Central memory CD4-positive, alpha-beta T cell (primary cell): ENCODE results near the gene TMED7.
A peak's percentile ranks its signal among the peaks of the same experiment; 100 is the strongest.

Source experiments
- DNase-seq: peaks from one replicate; pipeline ENCODE4 v3.0.0; 2022

The TMED7 gene

DNA sequence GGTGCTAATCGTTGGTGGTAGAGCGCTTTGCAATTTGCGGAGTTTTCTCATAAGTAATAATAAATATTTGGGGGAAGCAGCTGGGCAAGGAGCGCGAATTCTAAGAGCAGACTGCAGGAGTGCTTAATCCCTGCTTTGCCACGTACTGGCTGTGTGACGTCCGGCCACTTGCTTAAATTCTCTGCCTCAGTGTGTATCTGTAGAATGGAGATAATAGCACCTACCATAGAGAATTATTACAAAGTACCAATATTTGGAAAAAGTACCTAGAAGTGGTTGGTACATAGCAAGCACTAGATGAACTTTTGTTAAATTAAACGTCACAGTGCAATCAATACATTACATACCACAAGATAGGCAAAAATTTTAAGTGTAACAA lies 598 bp upstream of the TMED7 start:
- no peak for DNase-seq

- no peak for DNase-seq
Observed at GRCh38 chr5:115624994-115625393, 842 bp downstream of the TMED7 start.

- DNase-seq = no peak
Observed at GRCh38 chr5:115623658-115624057, 2.2 kb downstream of the TMED7 start.

DNA sequence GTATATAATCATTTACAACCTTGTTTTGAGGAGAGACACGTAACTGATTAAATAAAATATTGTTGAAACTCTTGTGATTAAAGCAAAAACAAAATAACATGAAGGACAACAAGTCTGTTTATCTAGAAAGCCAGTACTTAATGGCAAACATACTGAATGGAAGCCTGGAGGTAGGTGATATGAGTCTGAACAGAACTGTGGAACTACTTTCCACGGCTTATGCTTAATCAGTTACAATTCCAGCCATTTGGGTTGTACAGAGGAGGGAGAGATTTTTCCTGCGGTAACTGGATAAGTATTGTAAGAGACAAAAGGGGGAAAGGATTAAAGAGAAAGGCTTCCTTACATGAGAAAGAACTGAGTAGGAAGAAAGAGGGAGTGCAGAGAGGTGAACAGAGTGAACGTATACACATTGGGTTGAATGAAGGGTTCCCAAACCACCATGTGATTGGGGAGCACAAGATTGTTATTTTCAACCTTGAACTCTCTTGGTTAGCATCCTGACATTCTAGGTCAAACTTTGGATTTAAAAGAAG lies 4.4 kb downstream of the TMED7 start:
- DNase-seq = no peak

- no peak for DNase-seq
Observed at GRCh38 chr5:115616892-115617291, 8.9 kb downstream of the TMED7 start.

GRCh38 chr5:115616472-115616871 lies 9.4 kb downstream of the TMED7 start:
- DNase-seq = no peak

DNA sequence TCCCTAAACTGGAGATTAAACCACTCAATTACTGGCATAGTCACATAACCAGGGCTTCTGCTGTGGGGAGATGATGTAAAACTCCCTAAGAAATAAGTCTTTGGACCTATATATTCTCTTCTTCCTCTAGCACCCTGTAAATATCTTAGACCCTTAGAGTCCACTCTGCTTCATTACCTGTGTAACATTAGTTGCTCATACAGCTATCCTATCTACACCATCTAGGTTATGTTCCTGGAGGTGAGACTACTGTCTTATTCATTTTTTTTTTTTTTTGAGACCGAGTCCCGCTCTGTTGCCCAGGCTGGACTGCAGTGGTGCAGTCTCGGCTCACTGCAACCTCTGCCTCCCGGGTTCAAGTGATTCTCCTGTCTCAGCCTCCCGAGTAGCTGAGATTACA lies 14.0 kb downstream of the TMED7 start:
- no peak for DNase-seq

DNA sequence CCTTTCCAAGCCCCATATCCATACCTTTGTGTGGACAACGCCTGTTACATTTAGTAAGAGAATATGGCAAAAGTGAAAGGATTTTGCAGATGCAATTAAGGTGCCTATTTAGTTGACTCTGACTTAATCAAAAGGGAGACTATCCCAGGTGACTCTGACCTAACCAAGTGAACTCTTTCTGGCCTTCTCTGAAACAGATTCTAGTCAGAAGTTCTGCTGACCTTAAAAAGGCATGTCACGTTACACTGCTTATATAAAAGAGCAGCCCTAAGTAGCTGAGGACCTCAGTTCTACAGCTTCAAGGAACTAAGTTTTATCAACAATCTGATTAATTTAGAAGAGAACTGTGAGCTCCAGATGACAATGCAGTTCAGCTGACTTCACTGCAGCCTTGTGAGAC lies 17.9 kb downstream of the TMED7 start:
- no peak for DNase-seq

GRCh38 chr5:115605436-115605835 lies 20.4 kb downstream of the TMED7 start:
- DNase-seq = no peak

DNA sequence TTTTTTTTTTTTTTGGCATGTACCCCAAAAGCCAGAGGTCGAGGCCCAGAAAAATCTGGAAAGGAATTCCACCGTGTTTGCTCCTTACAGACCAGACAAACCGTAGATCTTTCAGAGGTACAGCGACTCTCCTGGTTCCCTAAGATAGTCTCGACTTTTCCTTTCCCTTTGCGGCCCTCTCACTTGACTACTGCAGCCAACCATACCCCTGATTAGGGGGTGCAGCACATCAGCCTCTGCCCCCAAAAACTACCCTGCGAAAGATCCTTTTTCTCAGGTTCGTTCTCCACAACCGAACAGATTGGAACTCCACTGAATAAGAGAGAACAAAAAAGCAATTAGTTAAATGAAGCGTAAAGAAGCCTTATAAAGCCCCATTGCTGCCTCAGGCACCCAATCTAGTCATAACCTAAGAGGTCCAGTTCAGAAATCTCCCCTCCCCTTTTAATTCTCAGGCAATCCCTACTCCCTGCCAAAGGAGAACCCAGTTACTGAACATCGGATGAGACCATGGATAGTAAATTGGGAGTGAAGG lies 23.2 kb downstream of the TMED7 start:
- no peak for DNase-seq

DNA sequence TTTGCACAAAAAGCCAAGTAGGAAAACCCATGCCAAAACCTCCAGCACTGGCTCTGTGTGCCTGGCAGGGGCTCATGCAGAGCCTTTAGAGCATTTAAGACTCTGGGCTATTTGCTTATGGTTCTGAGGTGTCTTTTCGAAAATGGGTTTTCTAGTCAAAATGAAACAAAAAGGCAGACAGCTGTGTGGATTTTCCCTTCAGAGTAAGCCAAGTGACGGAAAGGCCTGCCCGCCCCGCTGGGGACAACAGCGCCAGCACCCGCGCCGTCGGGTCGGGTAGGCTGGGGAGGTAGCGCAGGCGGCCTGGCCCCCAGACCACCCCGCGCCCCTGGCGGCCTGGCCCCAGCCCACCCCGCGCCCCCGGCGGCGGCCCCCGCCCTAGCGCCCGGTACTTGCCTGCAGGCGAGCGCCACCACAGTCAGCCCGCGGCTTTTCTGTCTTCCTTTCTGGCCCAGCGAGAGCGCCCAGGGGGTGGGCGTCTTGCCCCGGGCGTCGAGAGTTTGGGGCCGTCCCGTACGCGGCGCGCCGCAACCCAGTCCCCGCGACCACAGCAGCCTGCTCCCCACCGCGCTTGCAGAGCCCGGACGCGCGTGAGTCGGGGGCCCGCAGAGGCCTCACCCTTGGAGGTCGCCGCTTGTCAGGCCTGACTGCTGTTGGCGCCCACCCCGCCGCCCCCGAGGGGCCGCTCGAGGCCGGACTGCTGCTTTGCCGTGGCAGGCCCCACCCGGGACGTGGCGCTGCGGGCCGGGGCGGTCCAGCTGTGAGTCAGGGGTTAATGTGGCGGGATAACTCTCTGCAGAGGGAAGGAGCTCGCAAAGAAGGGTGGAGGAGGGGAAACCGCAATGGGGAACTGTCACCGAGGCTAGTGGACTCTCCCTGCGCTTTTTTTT lies 23.9 kb downstream of the TMED7 start, which contains the start of gene TICAM2:
TICAM2 (minus strand) TSS at position 779 of the 890 bp plus-strand sequence. CDS start 21,223 bp downstream, outside the sequence.
- DNase-seq = peak; percentile 47

DNA sequence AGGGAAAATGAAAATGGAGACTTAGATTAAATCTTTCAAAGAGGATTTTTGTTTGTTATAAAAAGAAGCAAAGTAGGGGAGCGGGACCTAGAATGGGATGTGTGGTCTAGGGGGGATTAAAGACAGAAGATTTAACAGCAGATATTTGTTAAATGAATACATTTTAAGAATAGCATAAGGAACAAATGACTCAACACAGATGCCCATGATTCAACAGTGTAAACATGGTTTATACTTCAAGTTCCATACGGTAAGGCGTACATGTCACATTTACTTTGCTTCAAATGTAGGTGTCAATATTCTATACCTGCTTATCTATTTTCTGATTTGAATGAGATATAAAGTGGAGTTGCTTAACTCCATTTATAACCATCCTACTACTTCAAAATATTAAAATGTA lies 25.1 kb downstream of the TMED7 start:
- DNase-seq = no peak

GRCh38 chr5:115599924-115600323 lies 25.9 kb downstream of the TMED7 start:
- no peak for DNase-seq

DNA sequence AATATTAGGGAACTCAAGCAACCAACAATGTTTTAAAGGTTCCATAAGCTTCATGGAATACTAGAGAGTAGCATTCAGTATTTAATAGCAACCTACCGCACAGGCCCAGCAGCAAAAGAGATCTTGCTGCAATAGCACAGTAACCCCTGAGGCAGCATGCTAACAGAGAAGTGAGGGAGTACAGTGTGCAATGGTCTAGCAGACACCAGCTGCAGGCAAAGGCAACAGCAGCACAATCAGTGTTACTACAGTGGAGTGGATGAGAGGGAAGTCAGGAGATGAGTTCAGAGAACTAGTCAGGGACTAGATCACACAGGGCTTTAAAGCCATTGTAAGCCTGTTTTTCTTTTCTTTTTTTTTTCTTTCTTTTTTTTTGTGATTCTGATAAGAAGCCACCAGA lies 26.3 kb downstream of the TMED7 start:
- DNase-seq = no peak

DNA sequence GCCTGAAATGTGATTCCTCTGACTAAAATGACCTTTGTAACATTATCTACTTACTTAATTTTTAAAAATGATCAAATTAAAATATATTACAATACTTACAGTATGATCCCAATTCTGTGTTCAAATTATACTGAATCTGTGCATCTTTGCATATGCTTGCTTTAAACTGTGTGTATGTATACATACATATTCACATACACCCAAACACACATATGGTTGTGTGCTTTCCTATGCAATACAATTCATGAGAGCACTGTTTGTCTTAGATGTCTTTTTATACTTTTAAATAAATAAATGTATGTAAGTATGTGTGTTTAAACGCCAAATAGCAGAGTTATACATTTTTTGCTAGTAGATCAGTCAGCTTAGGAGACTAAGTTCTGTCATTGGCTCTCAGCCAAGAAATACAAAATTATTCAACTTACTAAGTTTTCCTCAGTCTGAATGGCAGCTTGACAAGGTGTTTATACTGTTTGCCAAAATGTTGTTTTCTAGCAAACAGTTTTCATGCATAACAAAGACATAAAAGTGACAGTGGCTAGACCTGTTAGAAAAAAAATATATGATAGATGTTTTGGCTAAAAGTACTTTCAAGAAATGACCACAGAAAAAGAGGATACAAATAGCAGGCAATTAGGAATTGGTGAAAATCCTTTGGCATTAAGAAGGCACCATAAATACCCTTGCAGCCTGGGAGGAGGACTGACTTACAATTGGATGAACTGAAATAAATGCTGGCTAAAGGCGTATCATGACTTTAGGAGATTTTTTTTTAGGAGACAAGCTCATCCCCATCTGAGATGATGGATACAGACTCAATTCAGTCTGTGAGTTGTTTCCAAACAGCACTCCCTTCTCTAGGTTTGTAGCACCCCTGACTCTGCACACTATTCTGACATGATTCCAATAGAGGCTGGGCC lies 31.4 kb downstream of the TMED7 start:
- DNase-seq = no peak

DNA sequence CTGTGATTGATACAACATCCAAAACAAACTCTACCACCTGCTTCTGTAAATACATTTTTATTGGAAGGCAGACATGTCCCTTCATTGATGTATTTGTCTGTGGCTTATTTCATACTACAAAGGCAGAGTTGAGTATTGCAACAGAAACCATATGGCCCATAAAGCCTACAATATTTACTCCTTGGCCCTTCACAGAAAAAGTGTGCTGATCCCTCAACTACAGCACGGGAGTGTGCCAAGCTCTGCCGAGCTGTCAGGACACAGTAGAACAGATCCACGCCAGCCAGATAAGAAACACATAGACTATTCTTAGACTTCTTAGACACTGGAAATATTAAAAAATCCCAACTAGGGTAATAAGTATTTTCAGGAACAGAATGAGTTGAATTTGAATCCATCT lies 36.8 kb downstream of the TMED7 start:
- DNase-seq = no peak

- DNase-seq = no peak
Observed at GRCh38 chr5:115588640-115589039, 37.2 kb downstream of the TMED7 start.

- peak; percentile 12 for DNase-seq
Observed at GRCh38 chr5:115586525-115587146, 39.2 kb downstream of the TMED7 start.

- DNase-seq = no peak
Observed at GRCh38 chr5:115585265-115585664, 40.6 kb downstream of the TMED7 start.

DNA sequence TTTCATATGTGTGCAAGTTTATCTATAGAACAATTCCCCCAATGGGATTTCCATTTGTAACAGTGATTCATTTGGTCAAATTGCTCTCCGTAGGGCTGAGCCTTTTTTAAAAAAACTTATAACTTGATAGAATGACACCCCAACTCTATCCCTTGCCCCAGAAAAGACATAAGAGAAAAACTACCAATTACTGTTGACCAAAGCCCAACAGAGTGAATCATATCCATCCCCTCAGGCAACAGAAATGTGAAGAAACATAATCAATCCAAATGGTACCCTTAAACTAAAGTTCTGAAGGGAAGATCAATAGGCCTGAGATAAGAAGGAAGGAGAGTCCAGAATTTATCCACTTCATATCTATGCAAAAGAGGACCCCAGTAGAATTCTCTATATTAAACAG lies 41.3 kb downstream of the TMED7 start:
- no peak for DNase-seq

DNA sequence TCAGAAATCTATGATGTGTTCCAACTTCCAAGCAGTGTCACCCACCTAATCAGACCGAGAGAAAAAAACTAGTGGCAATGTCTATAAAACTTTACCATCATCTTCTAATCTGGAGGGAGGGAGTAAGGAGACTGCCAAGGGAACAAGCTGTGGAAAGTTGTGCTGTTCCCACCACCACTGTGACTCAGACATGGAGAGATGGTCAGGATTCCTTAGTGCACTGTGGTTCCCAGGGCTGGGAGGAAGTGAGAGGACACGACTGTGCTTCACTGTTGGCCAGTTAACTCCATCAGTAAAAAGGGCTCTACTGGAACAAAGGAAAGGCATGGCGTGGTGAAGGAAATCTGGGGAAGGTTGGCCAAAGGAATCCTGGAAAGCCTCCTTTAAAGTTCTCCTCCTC lies 42.4 kb downstream of the TMED7 start:
- no peak for DNase-seq

GRCh38 chr5:115580941-115581340 lies 44.9 kb downstream of the TMED7 start:
- DNase-seq = no peak

DNA sequence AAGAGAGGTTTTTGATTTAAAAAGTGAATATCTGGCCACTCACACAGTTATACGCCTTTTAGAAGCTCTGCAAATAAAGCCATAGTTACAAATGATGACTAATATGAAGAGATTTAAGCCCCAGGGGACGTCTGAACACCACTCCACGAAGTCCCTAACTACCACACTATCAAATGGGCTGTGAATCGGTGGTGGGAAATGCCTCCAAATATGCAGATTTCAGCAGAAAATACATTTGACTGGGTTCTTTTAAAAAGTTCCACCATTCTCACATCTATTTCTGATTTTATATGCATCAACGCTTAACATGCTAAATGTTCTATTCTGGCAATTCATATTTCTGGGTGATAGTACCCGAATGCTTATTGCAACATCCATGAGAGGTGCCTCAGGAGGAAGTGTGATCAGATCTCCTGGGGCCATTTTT lies 46.1 kb downstream of the TMED7 start:
- DNase-seq = no peak
